GM21576 (cell line): ENCODE measurements around the gene GARNL3.

Experiments
- ATAC-seq: cut with Tn5 transposase; IDR thresholded peaks from one replicate; pipeline ENCODE4 v1.9.1; 2021; ENCODE audit warnings: mild to moderate bottlenecking, moderate library complexity; ENCODE audit not compliant: unreplicated experiment

Gene GARNL3

GRCh38 chr9:127264462-127265219 lies at the start of gene GARNL3:
GARNL3 (plus strand) TSS chr9:127264774; CDS start chr9:127264878, 104 bp downstream.
- no peak for ATAC-seq

GRCh38 chr9:127215268-127216209 lies 49.0 kb upstream of the GARNL3 start:
- ATAC-seq, result no peak

GRCh38 chr9:127216210-127216887 lies 48.2 kb upstream of the GARNL3 start:
- ATAC-seq, result no peak

GRCh38 chr9:127216888-127217217 lies 47.7 kb upstream of the GARNL3 start:
- ATAC-seq, result no peak

- no peak for ATAC-seq
Measured at GRCh38 chr9:127218818-127219217, 45.8 kb upstream of the GARNL3 start.

- ATAC-seq, result no peak
Measured at GRCh38 chr9:127219520-127219919, 45.1 kb upstream of the GARNL3 start.

- no peak for ATAC-seq
Measured at GRCh38 chr9:127221695-127222094, 42.9 kb upstream of the GARNL3 start.

GRCh38 chr9:127222388-127223095 lies 42.0 kb upstream of the GARNL3 start:
- no peak for ATAC-seq

GRCh38 chr9:127223266-127223665 lies 41.3 kb upstream of the GARNL3 start:
- ATAC-seq, result no peak

GRCh38 chr9:127223810-127224177 lies 40.8 kb upstream of the GARNL3 start:
- ATAC-seq, result no peak

GRCh38 chr9:127224178-127224882 lies 40.2 kb upstream of the GARNL3 start:
- ATAC-seq, result peak; percentile 57

- peak; percentile 30 for ATAC-seq
Measured at GRCh38 chr9:127224883-127225739, 39.5 kb upstream of the GARNL3 start.

GRCh38 chr9:127225801-127226625 lies 38.6 kb upstream of the GARNL3 start:
- ATAC-seq, result no peak

GRCh38 chr9:127229691-127230417 lies 34.7 kb upstream of the GARNL3 start:
- no peak for ATAC-seq

GRCh38 chr9:127231666-127232065 lies 32.9 kb upstream of the GARNL3 start:
- no peak for ATAC-seq

GRCh38 chr9:127232833-127233549 lies 31.6 kb upstream of the GARNL3 start:
- no peak for ATAC-seq

- no peak for ATAC-seq
Measured at GRCh38 chr9:127233550-127233949, 31.0 kb upstream of the GARNL3 start.
